ENCODE data around the gene NCL.
"Not testable (repeated sequence)": the region's sequence is repeated elsewhere in the genome, so short reads cannot be mapped to it uniquely, and the experiment has no call there.

NCL gene

GRCh38 chr2:231430437-231430836 lies 33.8 kb downstream of the NCL start:
- not testable (repeated sequence) for DNase-seq (ENCODE audit: low read depth)

- no peak for DNase-seq (ENCODE audit: low read depth)
Measured at GRCh38 chr2:231429901-231430300, 34.4 kb downstream of the NCL start.

GRCh38 chr2:231429152-231429551 lies 35.1 kb downstream of the NCL start:
- no peak for DNase-seq (ENCODE audit: low read depth)

- no peak for DNase-seq (ENCODE audit: low read depth)
Measured at GRCh38 chr2:231427116-231427515, 37.2 kb downstream of the NCL start.

GRCh38 chr2:231425811-231426703 lies 38.2 kb downstream of the NCL start:
- peak; percentile 65 for DNase-seq (ENCODE audit: low read depth)

- DNase-seq (ENCODE audit: low read depth), result no peak
Measured at GRCh38 chr2:231425291-231425810, 38.9 kb downstream of the NCL start.

- no peak for DNase-seq (ENCODE audit: low read depth)
Measured at GRCh38 chr2:231423176-231423575, 41.1 kb downstream of the NCL start.

GRCh38 chr2:231422056-231422455 lies 42.2 kb downstream of the NCL start:
- no peak for DNase-seq (ENCODE audit: low read depth)

GRCh38 chr2:231421051-231421580 lies 43.2 kb downstream of the NCL start:
- no peak for DNase-seq (ENCODE audit: low read depth)

GRCh38 chr2:231418820-231419640 lies 45.3 kb downstream of the NCL start:
- DNase-seq (ENCODE audit: low read depth), result no peak

- no peak for DNase-seq (ENCODE audit: low read depth)
Measured at GRCh38 chr2:231415029-231415428, 49.3 kb downstream of the NCL start.

- DNase-seq (ENCODE audit: low read depth), result no peak
Measured at GRCh38 chr2:231413921-231414476, 50.3 kb downstream of the NCL start.

- DNase-seq (ENCODE audit: low read depth), result no peak
Measured at GRCh38 chr2:231413456-231413855, 50.8 kb downstream of the NCL start.

- no peak for DNase-seq (ENCODE audit: low read depth)
Measured at GRCh38 chr2:231412618-231412963, 51.7 kb downstream of the NCL start.

GRCh38 chr2:231411831-231412617 lies 52.3 kb downstream of the NCL start:
- DNase-seq (ENCODE audit: low read depth), result peak; percentile 70

- DNase-seq (ENCODE audit: low read depth), result no peak
Measured at GRCh38 chr2:231411237-231411636, 53.0 kb downstream of the NCL start.

GRCh38 chr2:231410293-231411004 lies 53.8 kb downstream of the NCL start:
- DNase-seq (ENCODE audit: low read depth), result no peak

GRCh38 chr2:231409776-231410175 lies 54.5 kb downstream of the NCL start:
- no peak for DNase-seq (ENCODE audit: low read depth)

GRCh38 chr2:231408304-231408703 lies 56.0 kb downstream of the NCL start:
- not testable (repeated sequence) for DNase-seq (ENCODE audit: low read depth)

GRCh38 chr2:231407686-231408085 lies 56.6 kb downstream of the NCL start:
- not testable (repeated sequence) for DNase-seq (ENCODE audit: low read depth)

Measured in stimulated activated CD8-positive, alpha-beta memory T cell treated with anti-CD3 and anti-CD28 coated beads, Interleukin-12 subunit alpha, Interleukin-12 subunit beta, amount 100 ng/mL, for 4 hours (primary cell).